H1 (cell line): Measurements from ENCODE around the gene USP12. TPM values are rescaled to one million over a fixed set of nuclear protein-coding genes. Genes with fewer than 3 reads are reported as not detected.

ENCODE experiments used
- ATF2 ChIP-seq: IDR thresholded peaks from 2 replicates; pipeline ENCODE4 v1.6.1; 2012; ENCODE audit warnings: low read length, inconsistent platforms
- BRCA1 ChIP-seq: IDR thresholded peaks from 2 replicates; pipeline ENCODE4 v1.6.1; 2012; ENCODE audit warnings: low read depth, low read length, improper control_type of control experiment
- CBX5 ChIP-seq: fragments of 300-800, 300-1000 bp; sonication (generic); IDR thresholded peaks from 2 replicates; pipeline ENCODE4 v1.7.1; 2016; ENCODE audit warnings: antibody characterized with exemption, low read length, low read depth
- CHD7 ChIP-seq: fragments of 300-600 bp; sonication (generic); IDR thresholded peaks from 2 replicates; pipeline ENCODE4 v1.7.1; 2012; ENCODE audit warnings: low read length, moderate library complexity, mild to moderate bottlenecking, inconsistent platforms; ENCODE audit not compliant: insufficient replicate concordance
- JUN ChIP-seq: IDR thresholded peaks from 2 replicates; pipeline ENCODE4 v1.6.1; 2011; ENCODE audit warnings: low read depth, mild to moderate bottlenecking, improper control_type of control experiment, low read length
- POU5F1 ChIP-seq: IDR thresholded peaks from 2 replicates; pipeline ENCODE4 v1.6.1; 2011; ENCODE audit warnings: low read depth, mild to moderate bottlenecking, low read length, moderate library complexity
- RAD21 ChIP-seq, 2 experiments: IDR thresholded peaks in 1 of 2; conservative IDR thresholded peaks in 1 of 2; 2 replicates each; pipeline ENCODE4 v1.6.1; 2011; ENCODE audit warnings: low read depth in 2 of 2, low read length in 2 of 2, improper control_type of control experiment in 1 of 2, inconsistent platforms in 1 of 2, mild to moderate bottlenecking in 1 of 2, moderate library complexity in 1 of 2
- polyA plus RNA-seq, 7 experiments: library from polyadenylated mRNA; depleted of rRNA in 3 of 7; stranded (reverse) in 5 of 7; unstranded in 2 of 7; fragments of >200 nt in 5 of 7; fragments of 200-250 nt in 2 of 7; gene quantifications; 1 replicate in 5 of 7; 2 replicates in 1 of 7; 4 replicates in 1 of 7; pipeline versions ENCODE4 v1.2.1 to v1.2.3, GENCODE V29; 2011 to 2013; ENCODE audit warnings: missing spikeins in 2 of 7, mixed read lengths in 2 of 7
- total RNA-seq: library from RNA; stranded (reverse); fragmentation: NEBNext Ultra II Directional; extraction: Animal tissue kit (Norgen Biotek cat#: 25700); gene quantifications from 2 replicates; pipeline ENCODE4 v1.2.1, GENCODE V29; 2021

Gene USP12
- total and polyA plus RNA-seq, 2 of the 8 experiments (the other 6 are each of a cell fraction or from before 2014, with no cell fraction given) = 4.0 to 30.0 TPM

DNA sequence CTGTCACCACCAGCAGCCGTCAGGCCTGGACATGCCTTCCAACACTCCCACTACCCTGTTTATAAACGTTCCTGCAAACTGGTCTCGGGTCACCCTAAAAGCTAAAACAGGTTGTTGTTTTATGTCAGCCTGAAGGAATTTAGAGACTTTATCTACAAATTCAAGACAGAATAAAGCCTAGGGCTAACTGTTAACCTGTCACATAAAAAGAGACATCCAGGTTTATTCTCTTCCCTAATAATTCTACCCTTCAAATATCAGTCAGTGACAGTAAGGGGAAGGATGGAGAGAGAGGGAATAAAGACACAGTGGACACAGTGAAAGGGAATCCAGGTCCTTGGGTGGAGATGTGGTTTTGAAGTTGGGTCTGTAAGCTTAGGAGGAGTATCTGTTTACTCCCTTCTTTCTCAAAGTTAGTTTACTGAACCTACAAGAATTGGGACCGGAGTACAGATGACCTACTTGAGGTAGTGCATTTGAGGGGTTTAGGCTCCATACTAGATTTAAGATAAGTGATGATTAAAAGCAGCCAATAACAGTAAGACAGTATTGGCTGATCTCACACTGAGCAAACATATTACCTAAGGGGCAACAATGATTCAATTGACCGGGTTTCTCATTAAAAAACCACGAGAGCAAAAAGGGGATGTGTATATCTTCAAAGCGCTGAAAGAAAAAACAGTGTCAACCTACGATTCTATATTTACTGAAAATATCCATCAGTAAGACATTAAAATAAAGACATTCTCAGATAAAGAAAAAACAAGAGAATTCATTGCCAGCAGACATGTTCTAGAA is 142.7 kb downstream of the USP12 start (continued):
- TF ChIP-seq CHD7 = no peak
- no peak for TF ChIP-seq CBX5
- TF ChIP-seq BRCA1 = no peak
- no peak for TF ChIP-seq POU5F1
- TF ChIP-seq JUN = no peak
- no peak for TF ChIP-seq RAD21 (IDR thresholded peaks at IDR 0.05 in 1 of 2, conservative IDR thresholded peaks at IDR 0.05 in 1 of 2; ENCODE audit: low read depth in 2 of 2, low read length in 2 of 2)
- TF ChIP-seq ATF2 = no peak
